Thyroid gland (tissue), 4 donors: ENCODE data around the gene DPP6. TPM values are rescaled to one million over a fixed set of nuclear protein-coding genes. Genes with fewer than 3 reads are reported as not detected.

Experiments used
- DNase-seq, 2 donors: peaks; one replicate each; pipeline ENCODE4 v3.0.0-alpha.2; 2019
- H3K27ac ChIP-seq, 3 donors: fragments of 200-600 bp; sonication (generic); 1 replicate in 2 of 3; 2 replicates in 1 of 3; pipeline ENCODE4 v1.5.1; 2016 to 2019; ENCODE audit warnings: mild to moderate bottlenecking in 1 of 3, moderate library complexity in 1 of 3
- H3K27me3 ChIP-seq: fragments of 200-600 bp; sonication (generic); one replicate; pipeline ENCODE4 v1.5.1; 2019
- H3K36me3 ChIP-seq, 2 donors: fragments of 200-600 bp; sonication (generic); one replicate each; pipeline ENCODE4 v1.5.1; 2016 to 2019
- H3K4me1 ChIP-seq, 2 donors: fragments of 200-600 bp; sonication (generic); one replicate each; pipeline ENCODE4 v1.5.1; 2017 to 2019
- H3K4me3 ChIP-seq, 3 donors: fragments of 200-600 bp; sonication (generic); replicated peaks in 1 of 3; 1 replicate in 2 of 3; 2 replicates in 1 of 3; pipeline ENCODE4 v1.5.1; 2016; ENCODE audit warnings: mild to moderate bottlenecking in 1 of 3
- H3K9me3 ChIP-seq: fragments of 200-600 bp; sonication (generic); one replicate; pipeline ENCODE4 v1.5.1; 2017
- CTCF ChIP-seq, 6 experiments: fragments of 200-600 bp in 3 of 6; fragments of 450-650 bp in 3 of 6; sonication (generic) in 3 of 6; IDR thresholded peaks; one replicate each; pipeline ENCODE4 v1.5.1; 2016 to 2019; ENCODE audit warnings: antibody characterized with exemption in 6 of 6, mild to moderate bottlenecking in 2 of 6, inconsistent platforms in 1 of 6, moderate library complexity in 1 of 6
- POLR2A ChIP-seq, 2 donors: fragments of 450-650 bp; IDR thresholded peaks; one replicate each; pipeline ENCODE4 v1.6.1; 2017; ENCODE audit warnings: antibody characterized with exemption in 2 of 2, mild to moderate bottlenecking in 2 of 2, moderate library complexity in 1 of 2
- WGBS, 2 donors: methylation state at CpG; one replicate each; pipeline ENCODE4 v1.1.5; 2017; 5-methylcytosine and 5-hydroxymethylcytosine counted together
- intact Hi-C: fragments of 100-400 bp; cut with DNase I; formaldehyde crosslinking; loops from one replicate; pipeline ENCODE4 v1.15.1; 2023
- total RNA-seq, 4 donors: library from RNA; depleted of rRNA; stranded (reverse); fragments of >200 nt; gene quantifications; one replicate each; pipeline ENCODE4 v1.2.3, GENCODE V29; 2016

DPP6 gene
- total RNA-seq, 4 donors from 2014 or later: 50.7 to 97.7 (median 68.9) TPM

GRCh38 chr7:154884348-154884920 lies 832.2 kb downstream of the DPP6 start:
- Histone ChIP-seq H3K27me3 (no peaks in the 10 kb centered on the region), H3K9me3 (no peaks in the 10 kb centered on the region), H3K36me3 (no peaks in the 10 kb centered on the region), H3K4me1 (no peaks in the 10 kb centered on the region), H3K27ac (no peak overlapping the region), H3K4me3 (no peak overlapping the region)
- WGBS, 2 donors: 93 to 95% methylated on average over 7 of the region's 7 CpGs
- TF ChIP-seq POLR2A (IDR thresholded peaks at IDR 0.05): no peak
- no peak for TF ChIP-seq CTCF (IDR thresholded peaks at IDR 0.05)
- intact Hi-C loops: no loop called here
- DNase-seq: no peak

DNA sequence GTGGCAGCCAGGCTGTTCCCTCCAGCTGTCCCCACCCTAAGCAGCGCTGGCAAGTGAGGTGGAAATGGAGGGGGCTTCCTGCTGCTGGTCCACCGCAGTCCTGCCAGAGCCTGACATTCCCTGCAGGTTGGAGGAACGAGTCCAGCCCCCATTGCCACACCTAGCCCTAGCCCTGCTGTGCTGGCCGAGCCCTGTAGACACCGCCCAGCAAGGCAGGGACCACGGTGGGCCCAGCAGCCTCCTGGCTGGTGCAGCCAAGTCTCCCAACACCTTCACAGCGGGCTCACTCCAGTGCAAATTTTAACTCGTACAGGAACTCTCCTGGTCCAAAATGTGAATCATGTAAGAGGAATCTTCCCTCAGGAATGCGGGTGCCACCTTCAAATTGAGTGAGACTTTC lies 834.4 kb downstream of the DPP6 start:
- no peak for TF ChIP-seq CTCF (IDR thresholded peaks at IDR 0.05)
- no peak for TF ChIP-seq POLR2A (IDR thresholded peaks at IDR 0.05)
- Histone ChIP-seq H3K4me1 (no peaks in the 10 kb centered on the region), H3K4me3 (no peak overlapping the region), H3K27me3 (no peaks in the 10 kb centered on the region), H3K9me3 (no peaks in the 10 kb centered on the region), H3K27ac (no peak overlapping the region), H3K36me3 (no peaks in the 10 kb centered on the region)
- no peak for DNase-seq
- 70 to 85% methylated on average over 8 to 9 of the region's 9 CpGs for WGBS, 2 donors
- intact Hi-C loops: no loop called here

DNA sequence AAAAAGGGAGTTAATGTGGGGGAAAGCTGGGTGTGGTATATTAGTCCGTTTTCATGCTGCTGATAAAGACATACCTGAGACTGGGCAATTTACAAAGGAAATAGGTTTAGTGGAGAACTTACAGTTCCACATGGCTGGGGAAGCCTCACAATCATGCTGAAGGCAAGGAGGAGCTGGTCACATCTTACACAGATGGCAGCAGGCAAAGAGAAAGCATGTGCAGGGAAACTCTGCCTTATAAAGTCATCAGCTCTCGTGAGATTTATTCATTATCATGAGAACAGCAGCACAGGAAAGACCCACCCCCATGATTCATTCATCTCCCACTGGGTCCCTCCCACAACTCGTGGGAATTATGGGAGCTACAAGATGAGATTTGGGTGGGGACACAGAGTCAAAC lies 836.5 kb downstream of the DPP6 start:
- no peaks in the 10 kb centered on the region for H3K27me3 ChIP-seq
- H3K27ac ChIP-seq: no peak overlapping the region
- H3K4me3 ChIP-seq: no peak overlapping the region
- TF ChIP-seq CTCF (IDR thresholded peaks at IDR 0.05) (no peak), POLR2A (IDR thresholded peaks at IDR 0.05) (no peak)
- no peaks in the 10 kb centered on the region for H3K9me3 ChIP-seq
- DNase-seq: no peak
- WGBS, 2 donors: 80 to 81% methylated on average over 3 of the region's 3 CpGs
- no peaks in the 10 kb centered on the region for H3K4me1 ChIP-seq
- intact Hi-C loops: no loop called here
- no peaks in the 10 kb centered on the region for H3K36me3 ChIP-seq

GRCh38 chr7:154892459-154892858 lies 840.3 kb downstream of the DPP6 start:
- WGBS, 2 donors: 41 to 51% methylated on average over 18 to 19 of the region's 28 CpGs

DNA sequence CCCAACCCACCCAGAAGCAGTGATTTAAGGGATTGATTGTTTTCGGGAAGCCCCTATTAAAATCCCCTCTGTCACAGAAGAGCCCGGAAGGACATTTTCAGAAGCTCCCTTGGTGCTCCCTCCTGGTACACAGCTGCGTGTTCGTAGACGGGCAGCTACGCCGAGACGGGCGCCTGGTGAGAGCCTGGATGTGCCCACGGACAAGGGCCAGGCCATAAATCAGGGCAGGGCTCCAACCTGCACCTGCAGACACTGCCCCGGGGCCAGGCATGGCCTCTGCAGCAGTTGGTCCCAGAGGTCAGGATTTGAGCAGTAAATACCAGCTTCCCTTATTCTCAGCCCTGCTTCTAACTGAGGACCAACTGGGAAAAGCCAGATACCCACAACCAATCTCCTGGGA lies 843.9 kb downstream of the DPP6 start:
- 90 to 100% methylated on average over 6 to 10 of the region's 11 CpGs for WGBS, 2 donors
- no peak overlapping the region for H3K27ac ChIP-seq
- no peaks in the 10 kb centered on the region for H3K9me3 ChIP-seq
- H3K27me3 ChIP-seq: no peaks in the 10 kb centered on the region
- H3K4me1 ChIP-seq: no peaks in the 10 kb centered on the region
- DNase-seq: no peak
- TF ChIP-seq POLR2A (IDR thresholded peaks at IDR 0.05) (no peak), CTCF (IDR thresholded peaks at IDR 0.05) (no peak)
- H3K4me3 ChIP-seq: no peak overlapping the region
- intact Hi-C loops: no loop called here
- H3K36me3 ChIP-seq: no peaks in the 10 kb centered on the region

More at GRCh38 chr7:154892459-154892858, 840.3 kb downstream of the DPP6 start:
- TF ChIP-seq CTCF (IDR thresholded peaks at IDR 0.05) (no peak), POLR2A (IDR thresholded peaks at IDR 0.05) (no peak)
- Histone ChIP-seq H3K9me3 (no peaks in the 10 kb centered on the region), H3K4me3 (no peak overlapping the region), H3K27me3 (no peaks in the 10 kb centered on the region), H3K27ac (no peak overlapping the region), H3K4me1 (no peaks in the 10 kb centered on the region), H3K36me3 (no peaks in the 10 kb centered on the region)
- intact Hi-C loops: no loop called here
- DNase-seq: no peak
